ENCODE results near the gene TCEA2. TPM values are rescaled to one million over a fixed set of nuclear protein-coding genes. Genes with fewer than 3 reads are reported as not detected.

Gene TCEA2
- total RNA-seq, 1 experiment from 2014 or later = 38.5 TPM

DNA sequence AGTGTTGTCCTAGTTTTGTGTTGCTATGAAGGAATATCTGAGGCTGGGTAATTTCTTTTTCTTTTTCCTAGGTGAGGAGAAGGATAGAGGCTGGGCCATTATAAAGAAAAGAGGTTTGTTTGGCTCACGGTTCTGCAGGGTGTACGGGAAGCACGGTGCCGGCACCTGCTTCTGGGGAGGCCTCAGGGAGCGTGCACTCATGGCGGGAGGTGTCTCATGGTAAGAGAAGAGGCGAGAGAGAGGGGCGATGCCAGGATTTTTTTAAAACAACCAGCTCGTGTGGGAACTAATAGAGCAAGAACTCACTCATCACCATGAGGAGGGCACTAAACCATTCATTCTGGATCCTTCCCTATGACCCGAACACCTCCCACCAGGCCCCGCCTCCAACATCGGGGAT, 58.6 kb downstream of the TCEA2 start:
- intact Hi-C loops (cut with micrococcal nuclease; ENCODE audit: unreplicated experiment) = no loop called here
- TF ChIP-seq SIN3A (IDR thresholded peaks at IDR 0.05; ENCODE audit: borderline replicate concordance, insufficient read depth, low read depth, low read length) (no peak), TCF7L2 (IDR thresholded peaks at IDR 0.05; ENCODE audit: low read depth, low read length) (no peak), REST (IDR thresholded peaks at IDR 0.05; ENCODE audit: insufficient read depth in 1 of 2, low read depth in 2 of 2, low read length in 1 of 2) (no peak), POLR2AphosphoS5 (IDR thresholded peaks at IDR 0.05; ENCODE audit: low read depth, low read length) (no peak), CTCF (IDR thresholded peaks at IDR 0.05) (no peak)
- POLR2A ChIA-PET = no interaction called here

More for the DNA sequence above, 58.6 kb downstream of the TCEA2 start:
- DNase-seq (ENCODE audit: low read depth, low spot score) (no peak), ATAC-seq (no peak)
- no TSS peak for BruUV-seq (replicated peaks)
- Histone ChIP-seq H3K27me3 (ENCODE audit: control insufficient read depth, insufficient read depth, low read length) (peaks cover 13% of the 10 kb centered on the region), H3K36me3 (ENCODE audit: control insufficient read depth, insufficient read depth, low read length) (no peaks in the 10 kb centered on the region), H3K4me3 (ENCODE audit: low read depth in 2 of 2, low read length in 2 of 2) (no peak overlapping the region), H3K27ac (ENCODE audit: low read length) (no peak overlapping the region), H3K9me3 (ENCODE audit: control insufficient read depth, insufficient read depth, low read depth, low read length) (no peaks in the 10 kb centered on the region), H3K4me1 (ENCODE audit: control insufficient read depth, insufficient read depth, low read length) (peaks cover 2% of the 10 kb centered on the region; the same call in 1 of the 2 replicates)
- CTCF ChIA-PET = interaction anchor here (0.6 to 1.2 kb wide), 2 partner anchors 19 to 583 kb away, joined by 4 to 8 read pairs; no protein-coding TSS in a partner anchor
- in situ Hi-C loops (cut with HindIII; ENCODE audit: low pct_unique_long_range_greater_than_20kb, low sequenced_read_pairs) = no loop called here

Small RNAs within 50 kb of the gene (microRNA-seq; reads per million reads assigned to microRNA genes)
- gene MIR6813 (ENCODE audit: unreplicated experiment) = 2.2 reads per million

Other genes starting within 250 kb of the TCEA2 start
- gene ZBTB46, start 231.9 kb upstream of the TCEA2 start, total RNA-seq (2021; ENCODE audit: unreplicated experiment) = 15.2 TPM
- gene ABHD16B, start 201.7 kb upstream of the TCEA2 start, total RNA-seq (2021; ENCODE audit: unreplicated experiment) = not detected
- 113 TPM for gene TPD52L2, start 197.9 kb upstream of the TCEA2 start, total RNA-seq (2021; ENCODE audit: unreplicated experiment)
- gene DNAJC5, start 168.1 kb upstream of the TCEA2 start, total RNA-seq (2021; ENCODE audit: unreplicated experiment) = 59.5 TPM
- 47.4 TPM for gene UCKL1, start 106.8 kb upstream of the TCEA2 start, total RNA-seq (2021; ENCODE audit: unreplicated experiment)
- gene ZNF512B, start 93.3 kb upstream of the TCEA2 start, total RNA-seq (2021; ENCODE audit: unreplicated experiment) = 17.9 TPM
- gene SAMD10, start 83.6 kb upstream of the TCEA2 start, total RNA-seq (2021; ENCODE audit: unreplicated experiment) = 8.8 TPM
- 88.4 TPM for gene PRPF6, start 82.1 kb upstream of the TCEA2 start, total RNA-seq (2021; ENCODE audit: unreplicated experiment)
- 1.9 TPM for gene C20orf204, start 27.0 kb upstream of the TCEA2 start, total RNA-seq (2021; ENCODE audit: unreplicated experiment)
- gene SOX18, start 13.6 kb upstream of the TCEA2 start, total RNA-seq (2021; ENCODE audit: unreplicated experiment) = 18.7 TPM
- gene RGS19, start 16.3 kb downstream of the TCEA2 start, total RNA-seq (2021; ENCODE audit: unreplicated experiment) = 32.0 TPM
- 3.9 TPM for gene OPRL1, start 16.9 kb downstream of the TCEA2 start, total RNA-seq (2021; ENCODE audit: unreplicated experiment)
- gene LKAAEAR1, start 21.2 kb downstream of the TCEA2 start, total RNA-seq (2021; ENCODE audit: unreplicated experiment) = 0.67 TPM
- gene NPBWR2, start 44.4 kb downstream of the TCEA2 start, total RNA-seq (2021; ENCODE audit: unreplicated experiment) = not detected
- 0.41 TPM for gene MYT1, start 101.3 kb downstream of the TCEA2 start, total RNA-seq (2021; ENCODE audit: unreplicated experiment)
- 35.0 TPM for gene PCMTD2, start 192.6 kb downstream of the TCEA2 start, total RNA-seq (2021; ENCODE audit: unreplicated experiment)

Data from Panc1 (cell line).